ENCODE measurements around the gene NOP53. TPM values are rescaled to one million over a fixed set of nuclear protein-coding genes. Genes with fewer than 3 reads are reported as not detected.

Gene NOP53
- total and polyA plus RNA-seq, 8 donors = 110 to 784 (median 507) TPM

- Histone ChIP-seq H3K4me3 (peak overlapping the region in 3 of 4 donors; percentile 28 to 37 (median 32)), H3K27me3 (peaks cover 0 to 17% (median 0%) of the 10 kb centered on the region in 3 donors), H3K27ac (peak overlapping the region; percentile 66 to 91 (median 89)), H3K9me3 (no peaks in the 10 kb centered on the region), H3K4me1 (peaks cover 16 to 52% (median 34%) of the 10 kb centered on the region in 4 donors), H3K36me3 (peaks cover 9 to 38% (median 26%) of the 10 kb centered on the region in 4 donors)
- intact Hi-C loops (cut with DNase I; ENCODE audit: low total_unique reads) = no loop called here
- no peak for TF ChIP-seq EP300 (IDR thresholded peaks at IDR 0.05)
- no peak for TF ChIP-seq POLR2A (IDR thresholded peaks at IDR 0.05)
- TF ChIP-seq CTCF (IDR thresholded peaks at IDR 0.05) = no peak
- peak in 1 of 3 donors; percentile 31 for TF ChIP-seq POLR2AphosphoS5 (IDR thresholded peaks at IDR 0.05)
- peak; percentile 63 to 89 for DNase-seq
- 3 to 12% (median 8%) methylated on average over 8 to 9 of the region's 9 CpGs for WGBS, 5 donors
These were observed 15.9 kb upstream of the NOP53 start for GRCh38 chr19:47729468-47729798.

DNA sequence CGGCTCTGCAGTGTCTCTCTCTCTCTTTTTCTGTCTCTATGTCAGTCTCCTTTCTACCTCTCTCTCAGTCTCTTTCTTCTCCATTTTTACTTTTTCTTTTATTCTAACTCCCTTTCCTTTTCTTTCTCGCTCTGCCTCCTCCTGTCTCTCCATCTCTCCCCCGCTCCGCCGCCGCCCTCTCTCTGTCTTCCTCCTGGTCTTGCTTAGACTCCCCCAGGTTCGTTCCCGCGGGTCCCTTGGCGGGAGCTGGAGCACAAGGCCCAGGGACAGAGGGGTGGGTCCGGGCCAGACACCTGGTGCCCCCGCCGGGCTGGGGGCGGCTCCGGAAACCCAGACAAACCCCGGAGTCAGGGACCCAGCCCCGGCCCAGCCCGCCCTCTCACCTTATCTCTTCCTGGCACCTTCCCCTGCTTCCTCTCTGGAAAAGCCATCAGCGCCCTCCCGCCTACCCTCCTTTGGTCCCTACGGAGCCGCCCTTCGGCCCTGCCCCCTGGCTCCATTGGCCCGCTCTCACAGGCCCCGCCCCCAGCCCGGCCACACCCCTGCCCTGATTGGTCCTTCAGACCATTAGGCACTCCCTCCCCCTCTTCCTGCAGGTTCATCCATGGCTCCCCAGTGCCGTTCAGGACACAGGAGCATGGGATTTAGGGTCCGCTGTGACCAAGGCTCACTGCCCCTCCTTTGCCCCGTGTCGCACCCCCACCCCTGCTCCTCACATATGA, 15.4 kb upstream of the NOP53 start:
- WGBS, 5 donors = 22 to 33% (median 23%) methylated on average over 28 to 30 of the region's 30 CpGs
- TF ChIP-seq POLR2AphosphoS5 (IDR thresholded peaks at IDR 0.05) (peak in 1 of 3 donors; percentile 10), EP300 (IDR thresholded peaks at IDR 0.05) (no peak), POLR2A (IDR thresholded peaks at IDR 0.05) (no peak), CTCF (IDR thresholded peaks at IDR 0.05) (no peak)
- no peaks in the 10 kb centered on the region for H3K9me3 ChIP-seq
- peak; percentile 81 to 84 for DNase-seq
- peaks cover 0 to 17% (median 0%) of the 10 kb centered on the region in 3 donors for H3K27me3 ChIP-seq
- H3K27ac ChIP-seq = peak overlapping the region; percentile 66 to 91 (median 89)
- peaks cover 16 to 50% (median 34%) of the 10 kb centered on the region in 4 donors for H3K4me1 ChIP-seq
- H3K36me3 ChIP-seq = peaks cover 9 to 36% (median 27%) of the 10 kb centered on the region in 4 donors
- peak overlapping the region; percentile 18 to 37 (median 30) for H3K4me3 ChIP-seq
- intact Hi-C loops (cut with DNase I; ENCODE audit: low total_unique reads) = no loop called here

DNA sequence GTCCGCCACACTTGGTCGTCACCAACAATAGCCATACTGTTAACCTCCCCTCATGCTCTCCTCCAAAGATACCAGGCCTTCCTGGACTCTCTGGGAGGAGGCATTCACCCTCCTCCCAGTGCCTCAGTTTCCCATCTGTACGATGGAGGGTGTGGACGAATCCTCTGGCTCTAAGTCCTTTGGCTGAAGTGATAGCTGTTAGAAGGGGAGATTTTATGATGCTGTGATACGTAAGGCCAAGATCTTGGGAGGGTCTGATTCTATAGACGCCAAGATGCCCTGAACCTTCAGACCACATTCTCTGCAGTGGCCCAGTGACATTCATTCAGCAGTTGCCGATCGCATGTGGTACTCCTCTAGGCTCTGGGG, 14.8 kb upstream of the NOP53 start:
- WGBS, 5 donors = 82 to 91% (median 85%) methylated on average over 8 of the region's 8 CpGs
- intact Hi-C loops (cut with DNase I; ENCODE audit: low total_unique reads) = no loop called here
- DNase-seq = no peak
- peaks cover 0 to 17% (median 0%) of the 10 kb centered on the region in 3 donors for H3K27me3 ChIP-seq
- H3K4me1 ChIP-seq = peaks cover 16 to 49% (median 34%) of the 10 kb centered on the region in 4 donors
- H3K9me3 ChIP-seq = no peaks in the 10 kb centered on the region
- H3K36me3 ChIP-seq = peaks cover 9 to 41% (median 29%) of the 10 kb centered on the region in 4 donors
- H3K27ac ChIP-seq = peak overlapping the region in 4 of 5 donors; percentile 75 to 91 (median 90)
- no peak overlapping the region for H3K4me3 ChIP-seq
- no peak for TF ChIP-seq EP300 (IDR thresholded peaks at IDR 0.05)
- TF ChIP-seq POLR2A (IDR thresholded peaks at IDR 0.05) = no peak
- TF ChIP-seq CTCF (IDR thresholded peaks at IDR 0.05) = no peak
- TF ChIP-seq POLR2AphosphoS5 (IDR thresholded peaks at IDR 0.05) = no peak

GRCh38 chr19:47730910-47731309, 14.4 kb upstream of the NOP53 start:
- 83 to 95% (median 93%) methylated on average over 8 of the region's 8 CpGs for WGBS, 5 donors
- DNase-seq = no peak
- no peak overlapping the region for H3K4me3 ChIP-seq
- H3K27ac ChIP-seq = peak overlapping the region in 2 of 5 donors; percentile 89 to 91
- H3K36me3 ChIP-seq = peaks cover 9 to 41% (median 25%) of the 10 kb centered on the region in 4 donors
- TF ChIP-seq POLR2AphosphoS5 (IDR thresholded peaks at IDR 0.05) = no peak
- TF ChIP-seq POLR2A (IDR thresholded peaks at IDR 0.05) = no peak
- TF ChIP-seq CTCF (IDR thresholded peaks at IDR 0.05) = no peak
- TF ChIP-seq EP300 (IDR thresholded peaks at IDR 0.05) = no peak
- peaks cover 0 to 17% (median 0%) of the 10 kb centered on the region in 3 donors for H3K27me3 ChIP-seq
- H3K4me1 ChIP-seq = peaks cover 16 to 45% (median 31%) of the 10 kb centered on the region in 4 donors
- intact Hi-C loops (cut with DNase I; ENCODE audit: low total_unique reads) = no loop called here
- H3K9me3 ChIP-seq = no peaks in the 10 kb centered on the region

Measured in stomach (tissue), 9 donors.